ENCODE measurements around the gene NTHL1. TPM values are rescaled to one million over a fixed set of nuclear protein-coding genes. Genes with fewer than 3 reads are reported as not detected.
A peak's percentile ranks its signal among the peaks of the same experiment; 100 is the strongest.

Gene NTHL1
- total and polyA plus RNA-seq, 2 of the 4 experiments (the other 2 are of a cell fraction) = 22.8 to 28.0 TPM

- Histone ChIP-seq H3K9me3 (ENCODE audit: control insufficient read depth, insufficient read depth, low read length) (no peaks in the 10 kb centered on the region), H3K18ac (ENCODE audit: low read depth, low read length) (no peak overlapping the region), H3K56ac (ENCODE audit: extremely low read depth, insufficient read depth, low read length) (no peak overlapping the region), H2AFZ (replicated peaks; ENCODE audit: low read length, poor library complexity) (peak overlapping the region; percentile 67), H4K8ac (ENCODE audit: low read depth in 2 of 2, low read length in 2 of 2) (no peak overlapping the region), H4K20me1 (ENCODE audit: insufficient read depth, low read length) (peaks cover 15% of the 10 kb centered on the region), H2AK5ac (ENCODE audit: low read depth, low read length) (peak overlapping the region; percentile 70; the same call in 1 of the 2 replicates), H3K4me3 (ENCODE audit: insufficient read depth, low read depth, low read length) (no peak overlapping the region), H3K79me1 (ENCODE audit: low read depth in 1 of 2, low read length in 2 of 2) (peaks cover 6 to 35% of the 10 kb centered on the region in 2 experiments), H3K4me2 (ENCODE audit: low read depth, low read length) (no peak overlapping the region), H3K36me3 (ENCODE audit: control insufficient read depth, insufficient read depth, low read length) (peaks cover 9% of the 10 kb centered on the region; the same call in 1 of the 2 replicates), H4K5ac (ENCODE audit: low read depth, low read length) (no peak overlapping the region), H2AK9ac (replicated peaks; ENCODE audit: low read depth, low read length, poor library complexity) (peak overlapping the region; percentile 96), H3K27ac (ENCODE audit: insufficient read depth, low read length) (no peak overlapping the region), H2BK15ac (ENCODE audit: low read depth, low read length) (no peak overlapping the region), H3K4me1 (ENCODE audit: control insufficient read depth, insufficient read depth, low read length) (peaks cover 20% of the 10 kb centered on the region), H2BK120ac (ENCODE audit: low read depth, low read length) (no peak overlapping the region), H2BK5ac (ENCODE audit: low read depth, low read length, poor library complexity, severe bottlenecking) (no peak overlapping the region), H3K9me1 (ENCODE audit: insufficient read depth, low read length) (peaks cover 9% of the 10 kb centered on the region), H2BK20ac (ENCODE audit: low read depth, low read length) (0 out of 2 replicates have a peak overlapping the region, but pooled peaks have one; percentile 12), H3K27me3 (ENCODE audit: control insufficient read depth, insufficient read depth, low read length) (peaks cover 5% of the 10 kb centered on the region; the same call in 1 of the 2 replicates), H3K23ac (ENCODE audit: low read depth, low read length) (no peak overlapping the region), H3K4ac (ENCODE audit: low read depth, low read length) (peak overlapping the region; percentile 33; the same call in 1 of the 2 replicates), H3K9ac (ENCODE audit: low read depth, low read length) (no peak overlapping the region), H3K14ac (replicated peaks; ENCODE audit: low read depth, low read length) (no peak overlapping the region), H4K91ac (ENCODE audit: insufficient read depth, low read depth, low read length) (no peak overlapping the region)
- BruUV-seq (replicated peaks) = no TSS peak
- intact Hi-C loops (cut with micrococcal nuclease) (no loop called here), in situ Hi-C loops (cut with MboI; ENCODE audit: low sequenced_read_pairs) (no loop called here), dilution Hi-C loops (cut with HindIII; ENCODE audit: low sequenced_read_pairs, unreplicated experiment) (no loop called here)
- no peak for TF ChIP-seq MAZ (IDR thresholded peaks at IDR 0.05; ENCODE audit: borderline replicate concordance, low read depth, low read length)
- no peak for TF ChIP-seq RFX5 (IDR thresholded peaks at IDR 0.05; ENCODE audit: low read depth, low read length)
- no peak for TF ChIP-seq MXI1 (IDR thresholded peaks at IDR 0.05; ENCODE audit: borderline replicate concordance, low read depth, low read length)
- no peak for TF ChIP-seq SMC3 (IDR thresholded peaks at IDR 0.05; ENCODE audit: low read depth, low read length)
- TF ChIP-seq POLR2A (IDR thresholded peaks at IDR 0.05; ENCODE audit: low read depth, low read length) = no peak
- no peak for TF ChIP-seq RAD21 (IDR thresholded peaks at IDR 0.05; ENCODE audit: low read length)
- TF ChIP-seq MAFK (IDR thresholded peaks at IDR 0.05; ENCODE audit: low read depth, low read length) = no peak
- no peak for TF ChIP-seq ELK1 (IDR thresholded peaks at IDR 0.05; ENCODE audit: borderline replicate concordance, low read depth, low read length)
- no peak for TF ChIP-seq RCOR1 (IDR thresholded peaks at IDR 0.05; ENCODE audit: insufficient replicate concordance, low read length)
- TF ChIP-seq USF2 (IDR thresholded peaks at IDR 0.05; ENCODE audit: low read depth, low read length) = no peak
- TF ChIP-seq CEBPB (IDR thresholded peaks at IDR 0.05; ENCODE audit: low read depth, low read length) = no peak
- no peak for TF ChIP-seq CTCF (conservative IDR thresholded peaks at IDR 0.05; ENCODE audit: low read depth, low read length)
- no peak for TF ChIP-seq NFE2L2 (IDR thresholded peaks at IDR 0.05; ENCODE audit: low read depth, low read length)
- WGBS, 2 experiments (ENCODE audit: extremely low coverage in 2 of 2, insufficient read length in 1 of 2) = 95% methylated on average over 4 of the region's 14 CpGs; no CpG with 5 or more reads in 1 of the 2 experiments
- ChIA-PET POLR2A (ENCODE audit: unreplicated experiment) (no interaction called here), CTCF (no interaction called here)
- DNase-seq (no peak), ATAC-seq (ENCODE audit: low read depth) (no peak)
Observed at GRCh38 chr16:2025251-2025650, 22.4 kb downstream of the NTHL1 start.
